AG09319 (cell line): ENCODE data around the gene COPA.
A peak's percentile ranks its signal among the peaks of the same experiment; 100 is the strongest.

Experiments
- DNase-seq: peaks from one replicate; pipeline ENCODE4 v3.0.0-alpha.2; 2010; ENCODE audit warnings: low read depth; ENCODE audit errors: extremely low read depth
- CTCF ChIP-seq: IDR thresholded peaks from 2 replicates; pipeline ENCODE4 v1.5.1; 2011; ENCODE audit warnings: low read depth, mild to moderate bottlenecking, inconsistent platforms, low read length, moderate library complexity

The COPA gene

GRCh38 chr1:160251687-160252526 is 91.1 kb downstream of the COPA start:
- TF ChIP-seq CTCF: peak; percentile 77
- DNase-seq: peak; percentile 50

DNA sequence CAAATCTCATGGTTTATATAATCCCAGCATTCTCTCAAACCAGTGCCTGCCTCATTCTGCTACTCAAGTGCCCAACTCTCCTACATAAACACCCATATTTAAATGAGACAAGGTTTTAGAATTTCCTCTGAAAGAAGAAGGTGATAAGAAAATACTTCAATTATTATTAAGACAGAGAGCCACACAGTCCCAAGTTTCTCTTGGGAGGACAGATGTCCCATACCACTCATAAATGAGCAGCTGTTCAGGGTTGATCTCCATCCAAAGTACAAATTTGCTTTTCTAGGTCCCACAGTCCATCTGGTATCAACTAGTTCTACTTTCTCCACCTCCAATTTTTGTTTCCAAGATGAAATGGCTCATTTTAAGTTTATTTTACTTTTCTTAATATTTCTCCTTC is 92.0 kb downstream of the COPA start:
- DNase-seq: no peak
- TF ChIP-seq CTCF: no peak

- TF ChIP-seq CTCF: no peak
- no peak for DNase-seq
Observed at GRCh38 chr1:160247053-160247452, 96.0 kb downstream of the COPA start.

DNA sequence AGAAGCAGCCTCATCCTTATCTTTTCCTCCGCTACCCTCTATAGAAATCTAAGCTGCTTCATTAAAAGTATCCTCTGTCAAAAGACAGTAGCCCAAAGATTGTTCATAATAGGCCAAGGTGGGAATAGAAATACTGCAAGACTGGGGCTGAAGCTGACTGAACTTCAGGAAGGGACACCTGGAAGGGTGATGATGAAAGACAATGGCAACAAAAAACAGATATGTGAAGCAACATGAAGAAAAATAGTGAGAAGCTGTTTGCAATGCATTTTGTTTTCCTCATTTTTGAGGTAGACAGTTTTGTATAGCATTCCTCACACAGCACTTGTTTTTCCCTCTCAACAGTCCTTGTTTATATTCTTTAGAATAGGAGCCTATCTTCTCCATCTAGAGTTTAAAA is 97.6 kb downstream of the COPA start:
- no peak for TF ChIP-seq CTCF
- no peak for DNase-seq

DNA sequence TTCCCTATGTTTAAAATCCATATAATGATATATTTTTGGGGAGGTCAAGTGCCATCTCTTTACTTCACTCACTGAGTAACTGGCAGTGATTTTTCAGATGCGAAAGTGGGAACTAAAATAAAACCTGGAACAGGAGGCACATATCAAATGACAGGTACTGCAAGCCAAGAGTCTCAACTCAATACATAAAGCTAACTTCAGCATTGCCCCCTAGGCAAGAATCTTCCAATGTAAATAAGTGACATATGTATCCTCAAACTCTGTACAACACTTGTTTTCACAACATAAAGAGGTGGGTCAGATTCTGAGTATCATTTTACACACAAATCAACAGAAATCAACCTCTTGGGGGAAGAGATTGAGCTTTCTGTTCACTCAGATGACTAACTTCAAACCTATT is 98.8 kb downstream of the COPA start:
- no peak for TF ChIP-seq CTCF
- DNase-seq: no peak

DNA sequence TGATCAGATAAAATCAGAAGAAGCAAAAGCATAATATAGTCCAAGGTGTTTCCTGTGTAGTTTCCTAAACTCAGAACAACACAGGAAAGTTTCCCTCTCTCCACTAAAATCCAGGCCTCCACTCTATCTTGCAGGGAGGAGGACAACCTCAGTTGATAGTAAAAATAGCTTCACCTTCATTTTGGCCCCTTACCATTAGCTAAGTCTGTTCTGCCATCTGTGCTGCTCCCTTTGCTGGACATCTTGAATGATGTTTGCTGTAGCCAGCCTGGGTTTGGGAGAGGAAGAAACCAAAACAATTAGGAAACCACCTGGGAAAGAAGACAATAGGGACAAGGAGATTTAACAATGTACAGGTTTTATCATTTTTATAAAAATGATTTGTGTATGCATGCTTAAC is 99.3 kb downstream of the COPA start:
- DNase-seq: no peak
- TF ChIP-seq CTCF: no peak

GRCh38 chr1:160239582-160240299 is 103.3 kb downstream of the COPA start:
- no peak for DNase-seq
- no peak for TF ChIP-seq CTCF
